SK-N-SH (cell line): ENCODE results near the gene DAB2IP.

Experiments
- CTCF ChIP-seq: fragments of 200-600 bp; sonication (generic); IDR thresholded peaks from 2 replicates; pipeline ENCODE4 v1.6.1; 2017; ENCODE audit warnings: antibody characterized with exemption, mild to moderate bottlenecking, moderate library complexity
- FOXM1 ChIP-seq: IDR thresholded peaks from 2 replicates; pipeline ENCODE4 v1.4.0; 2012; ENCODE audit warnings: low read depth, mild to moderate bottlenecking
- JUND ChIP-seq: IDR thresholded peaks from 2 replicates; pipeline ENCODE4 v1.4.0; 2012
- NFIC ChIP-seq: IDR thresholded peaks from 2 replicates; pipeline ENCODE4 v1.4.0; 2012; ENCODE audit warnings: borderline replicate concordance
- NRF1 ChIP-seq: IDR thresholded peaks from 2 replicates; pipeline ENCODE4 v1.6.1; 2012; ENCODE audit warnings: low read depth, mild to moderate bottlenecking, low read length
- PBX3 ChIP-seq: IDR thresholded peaks from 2 replicates; pipeline ENCODE4; 2012
- POLR2AphosphoS5 ChIP-seq: IDR thresholded peaks from 2 replicates; pipeline ENCODE4 v1.6.1; 2012; ENCODE audit warnings: low read depth, low read length
- RAD21 ChIP-seq: IDR thresholded peaks from 2 replicates; pipeline ENCODE4 v1.6.1; 2012; ENCODE audit warnings: mild to moderate bottlenecking, low read length
- RFX5 ChIP-seq: IDR thresholded peaks from 2 replicates; pipeline ENCODE4 v1.6.1; 2012; ENCODE audit warnings: mild to moderate bottlenecking, improper control_type of control experiment, low read length
- SIN3A ChIP-seq: IDR thresholded peaks from 2 replicates; pipeline ENCODE4 v1.6.1; 2012; ENCODE audit warnings: low read depth, mild to moderate bottlenecking, low read length, moderate library complexity, borderline replicate concordance
- USF1 ChIP-seq: IDR thresholded peaks from 2 replicates; pipeline ENCODE4 v1.4.0; 2012; ENCODE audit warnings: low read depth, borderline replicate concordance

GRCh38 chr9:121711281-121711680 lies 59.8 kb downstream of the DAB2IP start:
- TF ChIP-seq PBX3 = no peak
- no peak for TF ChIP-seq NRF1
- no peak for TF ChIP-seq FOXM1
- TF ChIP-seq CTCF = no peak
- TF ChIP-seq JUND = no peak
- TF ChIP-seq USF1 = no peak
- no peak for TF ChIP-seq POLR2AphosphoS5
- TF ChIP-seq RAD21 = no peak
- TF ChIP-seq SIN3A = no peak
- TF ChIP-seq RFX5 = no peak
- no peak for TF ChIP-seq NFIC
